Islet of Langerhans (tissue), 1 donor: ENCODE measurements around the gene TGFBI.

Experiments used
- FAIRE-seq: peaks from one replicate; lab custom pipeline; 2011; peaks lifted over from hg19 to GRCh38; lab: Jason Lieb, UNC

Gene TGFBI

DNA sequence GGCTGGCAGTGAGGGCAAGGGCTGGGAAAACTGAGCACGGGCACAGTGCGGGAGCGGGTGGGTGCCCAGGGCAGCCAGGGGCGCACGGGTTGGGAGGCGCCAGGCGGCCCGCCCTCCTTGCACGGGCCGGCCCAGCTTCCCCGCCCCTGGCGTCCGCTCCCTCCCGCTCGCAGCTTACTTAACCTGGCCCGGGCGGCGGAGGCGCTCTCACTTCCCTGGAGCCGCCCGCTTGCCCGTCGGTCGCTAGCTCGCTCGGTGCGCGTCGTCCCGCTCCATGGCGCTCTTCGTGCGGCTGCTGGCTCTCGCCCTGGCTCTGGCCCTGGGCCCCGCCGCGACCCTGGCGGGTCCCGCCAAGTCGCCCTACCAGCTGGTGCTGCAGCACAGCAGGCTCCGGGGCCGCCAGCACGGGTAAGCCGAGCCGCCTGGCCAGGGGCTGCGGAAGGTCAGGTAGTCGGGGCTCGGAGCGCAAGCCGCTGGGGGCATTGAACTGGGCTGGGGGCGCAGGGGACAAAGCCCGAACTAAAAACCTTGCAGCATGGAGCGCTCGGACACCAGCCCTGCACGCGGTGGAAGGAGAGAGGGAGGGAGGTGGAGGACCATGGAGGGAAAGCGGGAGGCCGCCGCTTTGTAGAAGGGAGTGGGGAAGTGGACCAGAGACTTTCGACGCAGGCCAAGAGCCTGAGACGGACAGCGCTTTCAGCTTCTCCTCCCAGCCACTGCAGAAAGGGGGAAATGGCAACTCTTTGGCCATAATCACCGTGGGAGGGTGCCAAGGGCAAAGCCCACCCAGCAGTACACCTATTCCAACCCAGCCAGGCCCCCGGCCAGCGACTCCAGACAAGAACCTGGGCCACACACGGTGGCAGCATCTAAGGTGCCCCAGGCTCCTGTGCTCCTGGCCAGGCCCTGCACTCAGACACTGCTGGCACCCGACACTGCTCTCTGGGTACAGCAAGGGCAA lies at the start of gene TGFBI:
TSS of gene TGFBI (plus strand) at position 207 of the 961 bp plus-strand sequence. CDS start at position 275, 68 bp downstream.
- FAIRE-seq: no peak

DNA sequence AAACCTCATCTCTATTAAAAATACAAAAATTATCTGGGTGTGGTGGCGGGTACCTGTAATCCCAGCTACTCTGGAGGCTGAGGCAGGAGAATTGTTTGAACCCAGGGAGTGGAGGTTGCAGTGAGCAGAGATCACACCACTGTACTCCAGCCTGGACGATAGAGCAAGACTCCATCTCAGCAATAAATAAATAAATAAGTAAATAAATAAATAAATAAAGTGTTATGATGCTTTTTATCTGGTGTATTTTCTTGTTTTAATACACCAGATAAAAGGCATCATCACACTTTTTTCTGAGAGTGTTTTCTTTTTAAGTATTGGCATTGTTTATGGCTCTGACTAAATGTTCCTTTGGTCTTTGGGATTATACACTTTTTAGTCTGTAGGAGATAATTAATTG lies 49.8 kb upstream of the TGFBI start:
- no peak for FAIRE-seq

DNA sequence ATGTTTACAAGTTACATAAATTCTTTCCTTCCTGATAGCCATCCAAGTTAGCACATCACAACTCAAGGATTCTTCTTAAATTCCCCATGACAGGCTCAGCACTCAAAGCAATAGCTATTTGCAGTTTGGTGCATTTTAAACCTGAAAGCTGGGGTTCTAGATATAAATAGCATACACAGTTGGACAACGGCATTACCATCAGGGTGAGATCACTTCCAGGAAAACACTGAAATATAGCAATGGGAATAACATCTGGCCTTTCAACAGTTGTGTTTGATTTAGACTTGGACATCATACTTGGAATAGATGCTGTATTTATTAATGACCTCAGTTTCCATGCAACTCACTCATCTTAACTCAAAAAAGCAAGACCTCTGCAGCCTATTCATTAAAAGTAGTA lies 49.3 kb upstream of the TGFBI start:
- FAIRE-seq: no peak

DNA sequence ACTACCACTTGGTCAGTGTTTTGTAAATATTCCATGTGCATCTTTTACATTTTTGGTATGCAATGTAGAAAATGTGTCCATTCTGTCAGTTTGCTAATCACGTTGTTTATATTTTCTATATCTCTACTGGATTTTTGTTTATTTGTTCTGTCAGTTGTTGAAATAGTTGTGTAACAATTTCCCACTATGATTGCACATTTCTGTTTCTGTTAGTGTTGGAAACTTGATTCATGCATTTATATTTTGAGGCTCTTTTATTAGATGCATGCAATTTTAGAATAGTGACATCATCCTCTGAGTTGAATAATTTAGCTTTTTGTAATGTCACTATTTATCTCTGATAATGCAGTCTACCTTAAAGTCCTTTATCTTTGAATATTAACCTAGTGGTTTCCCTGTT lies 48.2 kb upstream of the TGFBI start:
- no peak for FAIRE-seq

DNA sequence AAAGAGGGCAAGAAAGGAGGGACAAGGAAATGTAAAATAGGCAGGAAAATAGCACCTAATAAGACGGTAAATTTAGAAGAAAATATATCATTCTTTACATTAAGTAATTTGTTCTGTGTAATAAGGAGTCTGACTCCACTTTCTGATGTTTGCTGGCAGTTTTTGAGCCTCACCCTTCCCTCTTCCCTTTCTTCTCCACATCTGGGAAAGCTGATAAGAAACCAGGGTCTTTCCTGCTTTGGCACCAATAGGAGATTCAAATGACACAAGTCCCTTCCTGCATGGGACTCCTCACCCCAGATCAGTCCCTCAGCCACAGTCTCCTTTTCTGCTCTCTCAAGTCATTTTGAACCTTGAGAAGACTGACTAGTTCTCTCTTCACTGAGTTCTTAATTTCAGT lies 42.8 kb upstream of the TGFBI start:
- no peak for FAIRE-seq

DNA sequence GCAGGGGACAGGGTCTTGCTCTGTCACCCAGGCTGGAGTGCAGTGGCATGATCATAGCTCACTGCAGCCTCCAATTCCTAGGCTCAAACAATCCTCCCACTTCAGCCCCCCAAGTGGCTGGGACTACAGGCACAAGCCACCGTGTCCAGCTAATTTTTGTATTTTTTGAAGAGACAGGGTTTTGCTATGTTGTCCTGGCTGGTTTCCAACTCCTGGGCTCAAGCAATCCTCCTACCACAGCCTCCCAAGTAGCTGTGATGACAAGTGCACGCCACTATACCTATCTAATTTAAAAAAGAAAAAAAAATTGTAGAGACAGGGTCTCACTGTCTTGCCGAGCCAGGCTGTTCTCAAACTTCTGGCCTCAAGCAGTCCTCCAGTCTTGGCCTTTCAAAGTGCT lies 42.4 kb upstream of the TGFBI start:
- FAIRE-seq: no peak

DNA sequence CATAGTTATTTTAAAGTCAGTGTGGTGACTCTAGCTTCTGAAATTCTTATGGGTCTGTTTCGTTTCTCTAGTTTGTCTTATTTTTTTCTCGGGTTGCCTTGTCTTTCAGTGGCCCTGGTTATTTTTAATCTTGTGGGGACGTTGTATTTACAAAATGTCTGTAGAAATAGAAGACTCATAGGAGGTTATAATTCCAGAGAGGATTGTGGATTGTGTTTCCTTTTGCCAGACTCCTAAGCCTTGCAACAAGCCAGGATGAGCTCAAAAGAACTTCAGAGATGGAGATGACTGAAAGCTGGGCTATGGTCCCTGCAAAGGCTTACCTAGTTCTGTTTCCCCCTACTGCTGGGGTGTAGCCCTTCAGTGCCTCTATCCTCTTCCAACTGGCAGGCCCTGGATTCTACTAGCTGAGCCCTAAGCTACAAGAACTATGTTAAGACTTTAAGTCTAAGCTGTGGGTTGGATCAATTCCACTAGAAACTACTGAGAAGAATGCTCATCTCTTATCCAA lies 41.8 kb upstream of the TGFBI start:
- no peak for FAIRE-seq

DNA sequence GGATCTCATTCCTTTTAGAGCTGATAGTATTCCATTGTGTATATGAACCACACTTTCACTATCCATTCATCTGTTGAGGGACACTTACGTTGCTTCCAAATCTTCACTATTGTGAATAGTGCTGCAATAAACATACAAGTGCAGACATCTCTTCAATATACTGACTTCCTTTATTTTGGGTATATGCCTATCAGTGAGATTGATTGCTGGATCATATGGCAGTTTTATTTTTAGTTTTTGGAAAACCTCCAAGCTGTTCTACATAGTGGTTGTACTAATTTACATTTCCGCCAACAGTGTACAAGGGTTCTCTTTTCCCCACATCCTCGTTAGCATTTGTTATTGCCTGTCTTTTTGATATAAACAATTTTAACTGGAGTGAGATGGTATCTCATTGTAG lies 40.2 kb upstream of the TGFBI start:
- FAIRE-seq: no peak

DNA sequence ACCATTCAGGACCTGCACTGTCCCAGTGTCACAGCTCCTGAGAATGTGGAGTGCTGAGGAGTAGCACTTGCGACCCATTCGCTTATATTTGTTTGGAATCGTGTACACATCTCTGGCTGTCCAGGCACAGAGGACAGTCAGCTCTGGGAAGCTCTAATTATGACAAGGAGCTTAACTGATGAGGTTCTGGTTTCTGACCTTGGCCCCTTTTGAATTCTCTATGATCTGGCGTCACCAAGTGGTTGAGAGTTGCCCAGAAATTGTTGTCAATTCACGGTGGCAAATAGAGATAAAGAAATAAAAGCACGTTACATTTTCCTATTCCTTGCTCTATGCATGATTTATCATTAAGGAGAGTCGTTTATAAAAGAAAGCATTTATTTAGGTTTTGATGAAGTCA lies 39.1 kb upstream of the TGFBI start:
- no peak for FAIRE-seq

DNA sequence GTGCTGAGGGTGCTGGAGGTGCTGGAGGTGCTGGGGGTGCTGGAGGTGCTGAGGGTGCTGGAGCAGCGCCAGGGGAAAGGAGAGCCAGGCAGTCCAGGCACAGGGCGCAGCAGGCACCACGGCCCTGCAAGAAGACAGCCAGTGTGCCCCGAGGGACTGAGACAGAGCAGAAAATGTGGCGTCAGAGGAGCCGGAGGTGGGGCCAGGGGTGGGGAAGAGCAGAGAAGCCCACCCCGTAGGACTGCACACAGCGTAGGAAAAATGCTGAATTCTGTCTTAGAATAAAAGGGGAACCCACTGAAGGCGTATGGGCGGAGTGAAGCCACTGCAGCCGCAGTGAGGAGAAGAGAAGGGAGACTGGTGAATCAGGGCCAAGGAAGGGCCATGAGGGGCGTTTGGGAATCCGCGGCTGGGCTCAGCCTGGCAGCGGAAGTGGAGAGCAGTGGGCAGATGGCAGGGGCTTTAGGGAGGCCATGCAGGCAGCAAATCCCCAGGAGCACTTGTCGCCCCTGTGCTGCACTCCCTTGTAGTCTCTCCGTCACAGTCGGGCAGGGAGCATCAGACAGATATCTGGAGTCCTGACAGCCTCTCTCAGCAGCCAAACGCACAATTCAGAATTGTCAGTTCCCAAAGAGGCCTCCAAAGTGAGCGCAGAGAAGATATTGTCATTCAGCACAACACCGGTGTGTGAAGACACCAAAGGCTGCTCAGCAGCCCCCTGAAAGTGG lies 38.1 kb upstream of the TGFBI start:
- no peak for FAIRE-seq

DNA sequence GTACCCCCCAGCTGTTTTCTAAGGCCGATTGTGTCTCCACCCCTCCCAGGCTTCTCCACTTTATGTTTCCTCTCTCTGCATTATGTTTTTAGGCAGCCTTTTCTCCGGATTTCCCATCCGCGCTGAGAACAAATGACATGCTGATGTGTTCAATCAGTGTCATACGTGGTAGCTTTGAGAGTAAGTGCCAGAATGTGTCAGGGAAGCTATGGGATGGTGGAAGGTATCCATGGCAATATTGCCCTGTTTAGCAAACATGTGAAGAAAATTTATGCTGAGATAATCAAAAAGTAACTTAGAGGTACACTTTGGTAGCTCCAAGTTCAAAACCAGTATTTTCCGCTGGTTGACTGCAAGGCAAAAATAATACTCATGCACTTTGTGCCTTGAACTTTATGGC lies 37.4 kb upstream of the TGFBI start:
- no peak for FAIRE-seq

DNA sequence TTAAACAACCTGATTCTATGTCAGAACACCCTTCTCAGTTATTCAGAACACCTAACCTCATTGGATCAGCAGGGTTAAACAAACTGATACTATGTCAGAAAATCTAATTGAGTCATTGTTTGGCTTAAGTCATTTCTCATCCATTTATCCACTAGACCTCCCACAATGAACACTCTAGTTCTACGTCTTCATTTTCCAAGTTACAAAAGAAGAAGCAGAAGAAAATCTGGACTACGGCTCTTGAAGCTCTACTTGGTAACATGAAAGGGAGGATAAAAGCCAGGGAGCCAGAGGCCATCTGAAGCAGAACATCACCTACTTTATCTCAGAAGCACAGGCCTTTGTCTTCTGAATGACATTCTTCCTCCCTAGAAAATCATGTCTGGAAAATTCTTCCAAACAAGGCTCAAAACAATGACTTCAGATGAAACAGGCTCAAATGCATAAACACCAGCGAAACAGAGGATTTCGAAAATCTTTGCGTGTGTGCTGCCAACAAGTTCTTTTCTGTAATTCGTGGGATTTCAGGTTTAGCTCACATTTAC lies 35.4 kb upstream of the TGFBI start:
- FAIRE-seq: no peak

DNA sequence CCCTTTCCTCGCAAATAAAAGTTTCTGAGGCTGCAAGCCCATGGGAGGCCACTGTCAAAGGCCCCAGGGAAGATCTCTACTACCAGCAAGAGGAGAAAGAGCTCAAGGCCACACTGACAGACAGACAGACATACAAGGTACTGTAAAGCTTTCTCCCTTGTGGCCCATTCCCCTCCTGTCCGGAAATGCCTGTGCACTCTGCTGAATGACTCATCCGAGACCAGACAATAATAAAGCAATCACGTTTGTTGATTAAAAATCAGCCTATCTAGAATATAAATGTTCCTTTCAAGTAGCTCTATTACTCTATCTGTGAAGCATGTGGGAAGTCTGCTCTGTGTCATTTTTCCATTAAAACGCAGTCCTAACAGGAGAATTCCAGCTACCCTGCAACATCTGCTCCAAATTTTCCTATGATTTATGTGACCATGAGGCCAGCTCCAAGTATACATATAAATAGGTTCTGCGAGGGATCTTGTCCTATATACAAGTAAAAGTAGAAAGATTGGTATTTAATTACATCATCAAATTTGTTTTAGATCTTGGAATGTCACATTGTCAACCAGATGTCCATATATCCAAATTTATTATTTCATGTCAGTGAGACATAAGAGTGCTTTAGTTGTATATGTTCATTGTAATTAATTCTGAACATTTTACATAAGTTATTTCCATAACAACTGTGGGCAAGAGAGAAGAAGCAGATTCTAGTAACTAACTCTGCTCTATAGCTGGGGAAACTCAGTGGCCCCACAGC lies 34.7 kb upstream of the TGFBI start:
- FAIRE-seq: no peak

DNA sequence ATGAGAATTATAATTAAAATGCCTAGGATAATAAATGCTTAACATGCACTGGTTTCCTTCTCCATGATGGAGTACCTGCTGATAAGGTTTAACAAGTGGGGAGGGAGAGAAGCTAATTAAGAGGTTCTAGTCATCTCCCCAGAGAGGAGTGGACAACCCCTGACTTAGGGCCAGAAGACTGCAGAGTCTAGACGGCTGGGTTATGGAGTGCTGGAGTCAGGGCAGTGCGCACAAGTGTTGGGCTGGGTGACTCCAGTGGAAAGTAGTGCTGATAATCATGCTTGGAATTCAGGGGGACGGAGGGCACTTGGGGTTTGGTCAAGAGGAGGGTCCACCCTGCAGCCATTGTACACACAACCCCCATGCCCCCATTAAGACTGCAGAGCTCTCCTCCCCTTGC lies 32.8 kb upstream of the TGFBI start:
- FAIRE-seq: no peak

DNA sequence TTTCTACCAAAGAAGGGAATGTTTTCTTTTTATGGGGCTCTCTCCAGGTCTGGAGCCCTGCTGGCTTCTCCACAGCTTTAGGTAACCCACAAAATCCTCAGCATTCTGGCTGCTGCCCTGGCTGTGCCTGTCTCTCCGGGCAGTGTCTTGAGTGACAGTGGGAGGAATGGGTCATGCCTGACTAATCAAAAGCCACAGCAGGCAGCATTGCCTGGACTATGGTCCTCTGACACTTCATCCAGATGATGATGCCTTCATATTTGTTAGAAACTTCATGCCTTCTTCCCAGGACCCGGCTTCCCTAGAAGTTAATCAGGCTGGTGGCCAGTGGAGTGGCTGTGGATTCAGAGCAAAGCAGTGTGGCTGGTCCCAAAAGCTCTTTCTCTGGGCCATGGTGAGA lies 32.2 kb upstream of the TGFBI start:
- FAIRE-seq: no peak

DNA sequence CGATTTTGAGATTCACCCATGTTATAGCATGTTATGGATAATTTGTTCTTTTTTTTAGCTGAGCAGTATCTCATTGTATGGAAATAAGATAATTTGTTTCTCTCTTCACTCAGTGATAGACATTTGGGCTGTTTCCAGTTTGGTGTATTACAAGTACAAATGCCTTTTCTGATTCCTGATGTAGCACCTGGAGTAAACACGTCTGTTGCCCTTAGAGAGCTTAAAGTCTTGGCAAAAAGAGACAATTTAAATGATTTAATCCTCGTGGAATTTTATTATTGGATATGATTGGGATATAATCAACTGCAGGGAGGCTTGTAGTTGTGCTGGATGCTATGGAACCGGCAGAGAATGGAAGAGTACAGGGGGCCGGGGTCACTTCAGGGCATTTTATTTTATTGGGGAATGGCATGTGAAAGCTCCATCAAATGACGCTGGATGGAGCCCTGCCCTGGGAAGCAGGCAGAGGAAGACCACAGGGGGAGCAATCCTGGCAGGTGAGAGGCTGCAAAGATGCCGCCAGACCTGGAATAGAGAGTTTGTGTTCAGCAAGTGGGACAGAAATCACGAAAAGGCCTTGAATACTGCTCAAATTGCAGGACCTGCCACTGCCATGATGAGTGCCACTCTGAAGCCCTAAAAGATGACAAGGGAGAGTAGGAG lies 31.0 kb upstream of the TGFBI start:
- no peak for FAIRE-seq

DNA sequence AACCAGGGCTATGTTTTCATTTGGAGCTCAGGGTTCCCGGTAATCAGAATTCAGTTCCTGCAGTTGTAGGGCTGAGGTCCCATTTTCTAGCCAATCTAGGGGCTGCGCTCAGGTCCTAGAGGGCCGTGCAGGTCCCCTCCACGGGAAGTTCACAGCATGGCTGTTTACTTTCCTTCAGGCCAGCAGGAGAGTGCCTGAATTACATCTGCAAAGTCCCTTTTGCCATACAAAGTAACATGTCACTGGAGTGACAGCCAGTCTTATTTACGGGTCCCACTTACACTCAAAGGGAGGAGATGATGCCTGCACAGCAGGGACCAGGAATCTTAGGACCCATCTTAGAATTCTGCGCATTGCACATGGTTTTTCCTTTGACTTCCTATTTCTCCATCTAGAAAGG lies 29.9 kb upstream of the TGFBI start:
- FAIRE-seq: no peak

DNA sequence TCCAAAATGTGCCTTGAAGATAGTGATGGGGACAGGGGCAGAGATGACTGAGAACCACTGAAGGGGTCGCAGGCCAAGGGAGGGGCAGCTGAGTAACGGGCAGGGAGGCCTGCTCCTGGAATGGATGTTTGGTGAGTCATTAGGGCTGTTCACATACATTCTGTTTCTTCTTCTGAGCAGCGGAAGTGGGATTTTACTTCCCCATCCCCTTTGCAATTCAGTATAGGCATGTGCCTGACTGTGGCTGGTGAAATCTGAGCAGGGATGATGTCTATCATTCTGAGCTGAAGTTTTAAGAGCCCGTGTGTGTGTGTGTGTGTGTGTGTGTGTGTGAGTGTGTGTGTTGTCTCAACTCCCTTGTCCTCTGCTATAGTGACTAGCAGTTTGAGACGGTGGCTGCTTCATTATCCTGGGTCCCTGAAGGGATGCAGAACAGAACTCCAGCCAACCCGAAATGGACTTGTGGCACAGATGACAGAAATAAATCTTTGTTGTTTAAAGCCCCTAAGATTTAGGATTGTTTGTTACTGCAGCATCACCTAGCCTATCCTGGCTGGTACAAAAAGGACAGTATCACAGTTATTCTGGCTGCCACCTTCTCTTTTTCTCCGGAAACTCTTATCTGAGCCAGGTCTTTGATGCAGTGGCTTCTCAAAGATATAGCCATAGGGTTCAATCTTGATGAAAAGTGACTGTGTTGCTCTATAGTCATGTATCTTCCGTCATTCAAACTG lies 29.2 kb upstream of the TGFBI start:
- FAIRE-seq: no peak

DNA sequence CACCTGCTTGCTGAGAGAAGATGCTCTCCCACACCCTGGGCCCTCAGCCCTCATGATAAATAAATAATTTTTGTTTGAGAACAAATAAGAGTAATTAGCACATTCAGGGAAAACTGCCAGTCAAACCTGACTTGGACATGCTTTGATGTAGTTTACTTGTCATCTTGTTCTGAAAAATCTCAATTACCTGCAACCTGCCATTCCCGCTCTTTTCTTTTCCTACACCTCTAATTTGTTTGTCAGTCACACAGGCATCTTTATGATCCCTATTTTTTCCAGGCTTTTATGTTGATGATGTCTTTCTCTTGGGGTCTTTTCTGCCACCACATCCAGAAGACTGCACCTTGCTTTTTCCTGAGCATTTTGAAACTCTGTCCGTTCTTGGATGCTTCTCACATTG lies 28.6 kb upstream of the TGFBI start:
- no peak for FAIRE-seq

DNA sequence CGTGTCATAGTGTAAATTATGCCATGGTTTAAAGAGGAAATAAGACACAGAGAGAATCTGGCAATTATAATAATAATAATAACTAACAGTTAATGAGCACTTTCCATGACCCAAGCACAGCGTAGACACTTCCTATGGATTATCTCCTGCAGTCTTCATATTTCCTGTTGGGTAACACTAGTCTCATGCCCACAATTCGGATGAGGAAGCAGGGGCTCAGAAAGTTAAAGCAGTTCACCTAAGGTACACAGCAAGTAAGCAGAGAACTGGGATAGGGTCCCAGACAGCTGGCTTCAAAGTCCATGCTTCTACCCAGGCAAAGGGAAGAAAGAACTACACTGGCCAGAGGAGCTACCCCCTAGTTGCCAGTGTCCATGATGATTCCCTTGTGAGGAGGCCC lies 27.9 kb upstream of the TGFBI start:
- FAIRE-seq: no peak

DNA sequence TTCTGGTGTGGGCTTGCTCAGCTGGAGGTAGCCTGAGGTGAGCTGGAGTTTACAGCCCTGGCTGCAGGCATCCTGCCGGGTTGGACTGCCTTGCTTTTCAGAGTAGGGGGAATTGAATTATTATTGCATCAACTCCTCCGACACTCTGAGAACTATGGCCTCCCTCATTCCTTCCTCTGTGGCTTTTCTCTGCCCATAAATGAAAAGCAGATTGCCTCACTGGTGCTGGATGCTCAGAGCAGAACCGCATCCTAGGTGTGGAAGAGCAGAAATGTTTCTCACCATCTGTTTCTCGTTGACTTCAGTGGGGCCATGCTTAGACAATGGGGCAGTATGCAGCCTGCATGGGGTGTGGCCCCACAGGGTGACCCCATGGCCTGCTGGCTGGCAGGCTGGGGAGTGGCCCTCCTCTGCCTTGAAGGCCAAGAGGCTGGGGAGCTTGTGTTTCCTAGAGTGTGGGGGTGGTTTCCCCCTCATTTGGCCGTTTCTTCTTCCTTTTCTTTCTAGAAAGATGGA lies 27.3 kb upstream of the TGFBI start:
- FAIRE-seq: no peak
